ENCODE measurements around the gene IL19. TPM values are rescaled to one million over a fixed set of nuclear protein-coding genes. Genes with fewer than 3 reads are reported as not detected.

The IL19 gene
- total RNA-seq, 1 experiment from 2014 or later: not detected

GRCh38 chr1:206883160-206883559, 112.6 kb downstream of the IL19 start:
- H2BK15ac ChIP-seq (ENCODE audit: low read depth, low read length): no peak overlapping the region
- no peak overlapping the region for H2BK120ac ChIP-seq (ENCODE audit: low read depth, low read length, poor library complexity, severe bottlenecking)
- no peak overlapping the region for H3K14ac ChIP-seq (ENCODE audit: insufficient read depth, low read length)
- no peak overlapping the region for H3K4ac ChIP-seq (ENCODE audit: low read depth, low read length)
- no peaks in the 10 kb centered on the region for H3K27me3 ChIP-seq (ENCODE audit: insufficient read depth, low read length)
- H3K27ac ChIP-seq (ENCODE audit: insufficient read length, low read depth, low read length): no peak overlapping the region
- H3K9me3 Mint-ChIP-seq: peaks cover 13 to 18% of the 10 kb centered on the region in 2 experiments
- H3K27ac Mint-ChIP-seq: no peak overlapping the region
- H2BK5ac ChIP-seq (ENCODE audit: insufficient read length, low read length): no peak overlapping the region
- H3K9ac ChIP-seq (ENCODE audit: extremely low read depth, insufficient read length, low read length): no peak overlapping the region
- H3K36me3 Mint-ChIP-seq (ENCODE audit: insufficient read depth in 1 of 3, low read depth in 3 of 3): peaks cover 0 to 11% (median 2%) of the 10 kb centered on the region in 3 experiments; a peak in 4 of 7 replicates
- H3K18ac ChIP-seq (ENCODE audit: insufficient read length, low read depth, low read length): no peak overlapping the region
- H3K4me1 Mint-ChIP-seq: no peaks in the 10 kb centered on the region
- H3K4me2 ChIP-seq (ENCODE audit: insufficient read depth, insufficient read length, low read length): no peak overlapping the region
- no peak overlapping the region for H3K23ac ChIP-seq (ENCODE audit: insufficient read length, low read depth, low read length)
- no peaks in the 10 kb centered on the region for H3K4me1 ChIP-seq (ENCODE audit: insufficient read depth, low read length)
- H4K8ac ChIP-seq (replicated peaks; ENCODE audit: insufficient read length, low read depth, low read length): no peak overlapping the region
- H3K56ac ChIP-seq (ENCODE audit: insufficient read length, low read depth, low read length): no peak overlapping the region
- H2AK5ac ChIP-seq (ENCODE audit: insufficient read length, low read length): no peak overlapping the region
- no peak overlapping the region for H3T11ph ChIP-seq (ENCODE audit: low read length)
- DNase-seq: no peak
- H4K91ac ChIP-seq (ENCODE audit: insufficient read length, low read depth, low read length): no peak overlapping the region
- H3K79me1 ChIP-seq (ENCODE audit: insufficient read depth, low read depth, low read length, poor library complexity, severe bottlenecking): no peaks in the 10 kb centered on the region
- no peak overlapping the region for H3K4me3 Mint-ChIP-seq
- no peak overlapping the region for H4K5ac ChIP-seq (ENCODE audit: insufficient read length, low read depth, low read length)
- H2BK12ac ChIP-seq (ENCODE audit: insufficient read length, low read depth, low read length): no peak overlapping the region
- H4K20me1 ChIP-seq (ENCODE audit: control insufficient read depth, insufficient read depth, insufficient read length): no peaks in the 10 kb centered on the region
- no peak for TF ChIP-seq CTCF (conservative IDR thresholded peaks at IDR 0.05)
- peaks cover 5% of the 10 kb centered on the region for H3K27me3 Mint-ChIP-seq (ENCODE audit: low read depth)
- H3K23me2 ChIP-seq (ENCODE audit: insufficient read length, low read depth, low read length, poor library complexity, severe bottlenecking): no peaks in the 10 kb centered on the region
- H3K9me3 ChIP-seq (ENCODE audit: control insufficient read depth, low read depth, low read length): peaks cover 4% of the 10 kb centered on the region
- no peaks in the 10 kb centered on the region for H3K79me2 ChIP-seq (ENCODE audit: insufficient read depth, low read length)
- no peak overlapping the region for H2AFZ ChIP-seq (ENCODE audit: low read length)
- no CpG with 5 or more reads among the region's 1 CpG for WGBS (ENCODE audit: extremely low coverage, insufficient read length, low lambda C conversion rate)
- no peak overlapping the region for H2BK20ac ChIP-seq (ENCODE audit: low read depth, low read length, poor library complexity, severe bottlenecking)

All from H9 (cell line).